MM.1S (cell line): ENCODE results near the gene ARHGAP35.
"Not testable (repeated sequence)": the region's sequence is repeated elsewhere in the genome, so short reads cannot be mapped to it uniquely, and the experiment has no call there.

Experiments
- EZH2 ChIP-seq: fragments of 300-600 bp; sonication (generic); optimal IDR thresholded peaks from 2 replicates; pipeline ENCODE3; 2017; ENCODE audit warnings: low read depth, mild to moderate bottlenecking, antibody characterized with exemption, low read length, mixed read lengths
- TF ChIP-seq, protein P1 (sequence below): fragments of 300-600 bp; sonication (generic); IDR thresholded peaks from 2 replicates; pipeline ENCODE4 v1.5.1; 2016; ENCODE audit warnings: antibody characterized with exemption, low read length, mixed read lengths

- TF ChIP-seq, protein P1, sequence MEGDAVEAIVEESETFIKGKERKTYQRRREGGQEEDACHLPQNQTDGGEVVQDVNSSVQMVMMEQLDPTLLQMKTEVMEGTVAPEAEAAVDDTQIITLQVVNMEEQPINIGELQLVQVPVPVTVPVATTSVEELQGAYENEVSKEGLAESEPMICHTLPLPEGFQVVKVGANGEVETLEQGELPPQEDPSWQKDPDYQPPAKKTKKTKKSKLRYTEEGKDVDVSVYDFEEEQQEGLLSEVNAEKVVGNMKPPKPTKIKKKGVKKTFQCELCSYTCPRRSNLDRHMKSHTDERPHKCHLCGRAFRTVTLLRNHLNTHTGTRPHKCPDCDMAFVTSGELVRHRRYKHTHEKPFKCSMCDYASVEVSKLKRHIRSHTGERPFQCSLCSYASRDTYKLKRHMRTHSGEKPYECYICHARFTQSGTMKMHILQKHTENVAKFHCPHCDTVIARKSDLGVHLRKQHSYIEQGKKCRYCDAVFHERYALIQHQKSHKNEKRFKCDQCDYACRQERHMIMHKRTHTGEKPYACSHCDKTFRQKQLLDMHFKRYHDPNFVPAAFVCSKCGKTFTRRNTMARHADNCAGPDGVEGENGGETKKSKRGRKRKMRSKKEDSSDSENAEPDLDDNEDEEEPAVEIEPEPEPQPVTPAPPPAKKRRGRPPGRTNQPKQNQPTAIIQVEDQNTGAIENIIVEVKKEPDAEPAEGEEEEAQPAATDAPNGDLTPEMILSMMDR, result not testable (repeated sequence)
- TF ChIP-seq EZH2, result not testable (repeated sequence)
Observed at GRCh38 chr19:46822410-46822787, 38.4 kb upstream of the ARHGAP35 start.
